CD4-positive, CD25-positive, alpha-beta regulatory T cell (primary cell): ENCODE data around the gene TAF15. TPM values are rescaled to one million over a fixed set of nuclear protein-coding genes. Genes with fewer than 3 reads are reported as not detected.
A peak's percentile ranks its signal among the peaks of the same experiment; 100 is the strongest.

Experiments used
- ATAC-seq, 2 donors: fragments of 150-1000 bp; cut with Tn5 transposase; one replicate each; pipeline ENCODE4 v1.10.0; 2021; ENCODE audit warnings: low read depth in 2 of 2, moderate number of reproducible peaks in 2 of 2, moderate library complexity in 1 of 2
- DNase-seq, 3 donors: peaks; one replicate each; pipeline versions ENCODE4 v3.0.0 to v3.0.0-alpha.2; 2012 to 2022; ENCODE audit warnings: mixed read lengths in 1 of 3
- H3K27ac ChIP-seq: one replicate; pipeline ENCODE4 v1.7.0; 2013; ENCODE audit warnings: mild to moderate bottlenecking, low read length; ENCODE audit not compliant: insufficient read depth, poor library complexity, severe bottlenecking
- H3K27me3 ChIP-seq: one replicate; pipeline ENCODE4 v1.7.0; 2013; ENCODE audit warnings: low read length; ENCODE audit not compliant: control insufficient read depth, insufficient read depth
- H3K36me3 ChIP-seq: one replicate; pipeline ENCODE4 v1.7.0; 2013; ENCODE audit warnings: mild to moderate bottlenecking, low read length, moderate library complexity; ENCODE audit not compliant: control insufficient read depth, insufficient read depth
- H3K4me1 ChIP-seq: 2 replicates; pipeline ENCODE4 v1.7.0; 2013; ENCODE audit warnings: mild to moderate bottlenecking, low read length; ENCODE audit not compliant: insufficient read depth, control insufficient read depth, poor library complexity, severe bottlenecking
- H3K4me3 ChIP-seq: one replicate; pipeline ENCODE4 v1.7.0; 2013; ENCODE audit warnings: low read depth, mild to moderate bottlenecking, low read length, moderate library complexity
- H3K9me3 ChIP-seq, 2 experiments: 1 replicate in 1 of 2; 2 replicates in 1 of 2; pipeline ENCODE4 v1.7.0; 2013; ENCODE audit warnings: low read length in 2 of 2, mild to moderate bottlenecking in 1 of 2, moderate library complexity in 1 of 2; ENCODE audit not compliant: control insufficient read depth in 2 of 2
- H3K27ac Mint-ChIP-seq, 3 donors: one replicate each; pipeline ENCODE4 v1.8.0; 2020 to 2022; ENCODE audit warnings: mild to moderate bottlenecking in 3 of 3, mixed read lengths in 3 of 3, moderate library complexity in 2 of 3
- H3K27me3 Mint-ChIP-seq: one replicate; pipeline ENCODE4 v1.8.0; 2022; ENCODE audit warnings: mild to moderate bottlenecking, mixed read lengths
- H3K36me3 Mint-ChIP-seq: one replicate; pipeline ENCODE4 v1.8.0; 2020; ENCODE audit warnings: mixed read lengths
- H3K4me1 Mint-ChIP-seq, 4 donors: one replicate each; pipeline ENCODE4 v1.8.0; 2020 to 2022; ENCODE audit warnings: mixed read lengths in 4 of 4, mild to moderate bottlenecking in 1 of 4
- H3K4me3 Mint-ChIP-seq, 4 donors: one replicate each; pipeline ENCODE4 v1.8.0; 2020 to 2022; ENCODE audit warnings: mild to moderate bottlenecking in 4 of 4, mixed read lengths in 4 of 4, moderate library complexity in 3 of 4
- H3K9me3 Mint-ChIP-seq, 7 donors: one replicate each; pipeline ENCODE4 v1.8.0; 2020 to 2022; ENCODE audit warnings: mixed read lengths in 7 of 7, mild to moderate bottlenecking in 3 of 7, moderate library complexity in 2 of 7
- polyA plus RNA-seq, 4 donors: library from polyadenylated mRNA; unstranded; fragments of 300-500 nt; fragmentation: Illumina TruSeq; gene quantifications; one replicate each; pipeline ENCODE4 v1.2.3, GENCODE V29; 2021
- total RNA-seq: library from RNA; stranded (reverse); gene quantifications from one replicate; pipeline ENCODE4 v1.2.3, GENCODE V29; 2022

The TAF15 gene
- total and polyA plus RNA-seq, 5 donors from 2014 or later, result 8.8 to 186 (median 17.3) TPM

- peaks cover 27 to 69% (median 48%) of the 10 kb centered on the region in 4 donors for H3K4me1 Mint-ChIP-seq
- Histone ChIP-seq H3K4me1 (peaks cover 47% of the 10 kb centered on the region), H3K27me3 (no peaks in the 10 kb centered on the region), H3K9me3 (no peaks in the 10 kb centered on the region), H3K27ac (peak overlapping the region; percentile 89), H3K36me3 (no peaks in the 10 kb centered on the region), H3K4me3 (peak overlapping the region; percentile 94)
- ATAC-seq (no peak), DNase-seq (no peak)
- peak overlapping the region; percentile 98 to 99 (median 99) for H3K27ac Mint-ChIP-seq
- H3K9me3 Mint-ChIP-seq, result no peaks in the 10 kb centered on the region
- peak overlapping the region; percentile 89 to 97 (median 96) for H3K4me3 Mint-ChIP-seq
- peaks cover 5% of the 10 kb centered on the region for H3K36me3 Mint-ChIP-seq
- H3K27me3 Mint-ChIP-seq, result no peaks in the 10 kb centered on the region
Measured at GRCh38 chr17:35809855-35810461, 674 bp downstream of the TAF15 start.

DNA sequence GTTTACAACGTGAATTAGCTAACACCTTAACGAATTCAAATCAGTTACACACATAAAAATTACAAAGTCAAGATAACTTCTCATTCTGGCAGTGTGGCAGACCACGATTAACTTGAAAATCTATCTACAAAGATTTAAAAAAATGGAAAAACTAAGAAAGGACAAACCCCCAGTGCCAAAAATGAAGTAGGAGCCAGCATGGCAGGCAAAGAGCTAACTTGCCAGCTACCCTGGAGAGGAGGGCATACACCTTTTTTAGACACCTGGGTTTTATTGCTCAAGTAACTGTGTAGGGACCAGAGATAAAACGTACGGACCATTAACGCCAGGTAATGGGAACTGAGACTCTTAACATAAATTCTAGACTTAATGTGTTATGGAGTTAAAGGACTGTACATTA is 2.5 kb downstream of the TAF15 start:
- no peak for ATAC-seq
- Histone ChIP-seq H3K4me1 (peaks cover 53% of the 10 kb centered on the region), H3K9me3 (no peaks in the 10 kb centered on the region), H3K27me3 (no peaks in the 10 kb centered on the region), H3K36me3 (peaks cover 7% of the 10 kb centered on the region), H3K4me3 (peak overlapping the region; percentile 94), H3K27ac (no peak overlapping the region)
- Mint-ChIP-seq H3K9me3 (no peaks in the 10 kb centered on the region), H3K27ac (peak overlapping the region in 2 of 3 donors; percentile 26 to 28), H3K4me1 (peaks cover 30 to 84% (median 62%) of the 10 kb centered on the region in 4 donors), H3K27me3 (no peaks in the 10 kb centered on the region), H3K36me3 (peaks cover 8% of the 10 kb centered on the region), H3K4me3 (peak overlapping the region; percentile 56 to 76 (median 66))
- DNase-seq, result no peak

- Histone ChIP-seq H3K27me3 (no peaks in the 10 kb centered on the region), H3K9me3 (no peaks in the 10 kb centered on the region), H3K4me3 (no peak overlapping the region), H3K4me1 (peaks cover 58% of the 10 kb centered on the region), H3K27ac (no peak overlapping the region), H3K36me3 (peaks cover 13% of the 10 kb centered on the region)
- Mint-ChIP-seq H3K36me3 (peaks cover 8% of the 10 kb centered on the region), H3K9me3 (no peaks in the 10 kb centered on the region), H3K4me3 (peak overlapping the region; percentile 56 to 76 (median 66)), H3K27ac (no peak overlapping the region), H3K27me3 (no peaks in the 10 kb centered on the region), H3K4me1 (peaks cover 30 to 87% (median 65%) of the 10 kb centered on the region in 4 donors)
- no peak for DNase-seq
- no peak for ATAC-seq
Measured at GRCh38 chr17:35812456-35812855, 3.2 kb downstream of the TAF15 start.

- Histone ChIP-seq H3K36me3 (peaks cover 54% of the 10 kb centered on the region), H3K4me3 (peak overlapping the region; percentile 7), H3K9me3 (no peaks in the 10 kb centered on the region), H3K4me1 (peaks cover 33% of the 10 kb centered on the region), H3K27ac (no peak overlapping the region), H3K27me3 (no peaks in the 10 kb centered on the region)
- DNase-seq (no peak), ATAC-seq (no peak)
- Mint-ChIP-seq H3K36me3 (peaks cover 29% of the 10 kb centered on the region), H3K27ac (peak overlapping the region in 1 of 3 donors; percentile 10), H3K4me1 (peaks cover 29 to 70% (median 53%) of the 10 kb centered on the region in 4 donors), H3K9me3 (no peaks in the 10 kb centered on the region), H3K4me3 (no peak overlapping the region), H3K27me3 (no peaks in the 10 kb centered on the region)
Measured at GRCh38 chr17:35816723-35817122, 7.4 kb downstream of the TAF15 start.

GRCh38 chr17:35817196-35817595 is 7.9 kb downstream of the TAF15 start:
- Mint-ChIP-seq H3K27ac (peak overlapping the region in 1 of 3 donors; percentile 20), H3K9me3 (no peaks in the 10 kb centered on the region), H3K4me3 (no peak overlapping the region), H3K36me3 (peaks cover 29% of the 10 kb centered on the region), H3K27me3 (no peaks in the 10 kb centered on the region), H3K4me1 (peaks cover 29 to 66% (median 50%) of the 10 kb centered on the region in 4 donors)
- H3K4me3 ChIP-seq, result peak overlapping the region; percentile 7
- ATAC-seq (no peak), DNase-seq (no peak)
- no peaks in the 10 kb centered on the region for H3K27me3 ChIP-seq
- peaks cover 59% of the 10 kb centered on the region for H3K36me3 ChIP-seq
- no peak overlapping the region for H3K27ac ChIP-seq
- no peaks in the 10 kb centered on the region for H3K9me3 ChIP-seq
- peaks cover 28% of the 10 kb centered on the region for H3K4me1 ChIP-seq

DNA sequence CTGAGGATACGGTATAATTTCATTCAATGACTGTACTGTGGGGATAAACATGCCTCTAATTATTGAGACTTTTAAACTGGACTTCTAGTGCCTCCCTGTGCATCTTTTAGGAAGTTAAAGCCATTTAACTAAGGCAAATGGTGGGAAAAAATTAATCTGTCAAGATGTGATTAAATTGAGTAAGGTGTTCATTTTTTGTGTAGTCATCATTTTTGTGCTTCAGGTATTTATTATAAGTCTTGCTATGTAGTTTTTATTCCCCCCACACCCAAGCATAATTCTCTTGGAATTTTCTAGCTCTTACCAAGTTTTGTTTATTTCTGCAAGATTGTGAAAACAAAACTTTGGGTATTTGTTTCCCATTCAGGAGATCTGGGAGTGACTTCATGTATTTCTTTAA is 10.2 kb downstream of the TAF15 start:
- peaks cover 16% of the 10 kb centered on the region for H3K4me1 ChIP-seq
- no peaks in the 10 kb centered on the region for H3K9me3 Mint-ChIP-seq
- H3K36me3 ChIP-seq, result peaks cover 79% of the 10 kb centered on the region
- peak overlapping the region; percentile 6 for H3K27ac ChIP-seq
- ATAC-seq (no peak), DNase-seq (no peak)
- no peaks in the 10 kb centered on the region for H3K27me3 Mint-ChIP-seq
- peak overlapping the region in 2 of 3 donors; percentile 37 to 79 for H3K27ac Mint-ChIP-seq
- peaks cover 16 to 57% (median 44%) of the 10 kb centered on the region in 4 donors for H3K4me1 Mint-ChIP-seq
- H3K4me3 Mint-ChIP-seq, result peak overlapping the region in 1 of 4 donors; percentile 24
- peaks cover 44% of the 10 kb centered on the region for H3K36me3 Mint-ChIP-seq
- no peaks in the 10 kb centered on the region for H3K27me3 ChIP-seq
- no peak overlapping the region for H3K4me3 ChIP-seq
- no peaks in the 10 kb centered on the region for H3K9me3 ChIP-seq

GRCh38 chr17:35821308-35821707 is 12.0 kb downstream of the TAF15 start:
- Histone ChIP-seq H3K4me1 (peaks cover 7% of the 10 kb centered on the region), H3K4me3 (no peak overlapping the region), H3K36me3 (peaks cover 90% of the 10 kb centered on the region), H3K27me3 (no peaks in the 10 kb centered on the region), H3K27ac (no peak overlapping the region), H3K9me3 (no peaks in the 10 kb centered on the region)
- no peak for ATAC-seq
- Mint-ChIP-seq H3K27ac (no peak overlapping the region), H3K27me3 (no peaks in the 10 kb centered on the region), H3K4me3 (no peak overlapping the region), H3K36me3 (peaks cover 54% of the 10 kb centered on the region), H3K9me3 (no peaks in the 10 kb centered on the region), H3K4me1 (peaks cover 14 to 44% (median 30%) of the 10 kb centered on the region in 4 donors)
- no peak for DNase-seq

GRCh38 chr17:35825206-35825605 is 15.9 kb downstream of the TAF15 start:
- H3K27ac Mint-ChIP-seq, result no peak overlapping the region
- no peaks in the 10 kb centered on the region for H3K27me3 Mint-ChIP-seq
- H3K9me3 ChIP-seq, result no peaks in the 10 kb centered on the region
- H3K36me3 Mint-ChIP-seq, result peaks cover 42% of the 10 kb centered on the region
- no peaks in the 10 kb centered on the region for H3K27me3 ChIP-seq
- H3K9me3 Mint-ChIP-seq, result no peaks in the 10 kb centered on the region
- H3K27ac ChIP-seq, result no peak overlapping the region
- peaks cover 6 to 29% (median 11%) of the 10 kb centered on the region in 4 donors for H3K4me1 Mint-ChIP-seq
- peaks cover 72% of the 10 kb centered on the region for H3K36me3 ChIP-seq
- DNase-seq, result no peak
- H3K4me1 ChIP-seq, result no peaks in the 10 kb centered on the region
- H3K4me3 ChIP-seq, result no peak overlapping the region
- no peak for ATAC-seq
- no peak overlapping the region for H3K4me3 Mint-ChIP-seq
